HepG2 (cell line): Measurements from ENCODE around the gene RBM43. TPM values are rescaled to one million over a fixed set of nuclear protein-coding genes. Genes with fewer than 3 reads are reported as not detected.
A peak's percentile ranks its signal among the peaks of the same experiment; 100 is the strongest.

ENCODE experiments used
- ARID4A ChIP-seq: sonication (generic); formaldehyde crosslinking; IDR thresholded peaks from 2 replicates; pipeline ENCODE4 v1.5.0; 2020; ENCODE audit warnings: mild to moderate bottlenecking, missing genetic modification reagents, borderline replicate concordance
- ATF7 ChIP-seq, 2 experiments: fragments of 450-650 bp in 1 of 2; sonication (generic) in 1 of 2; formaldehyde crosslinking in 1 of 2; IDR thresholded peaks; 2 replicates each; pipeline versions ENCODE4 v1.4.0 to v1.6.1; 2016 to 2020; ENCODE audit warnings: antibody characterized with exemption in 1 of 2, mild to moderate bottlenecking in 1 of 2, missing genetic modification reagents in 1 of 2
- HDAC1 ChIP-seq: sonication (generic); formaldehyde crosslinking; IDR thresholded peaks from 2 replicates; pipeline ENCODE4 v1.5.1; 2020; ENCODE audit warnings: mild to moderate bottlenecking, missing genetic modification reagents
- HINFP ChIP-seq: sonication (generic); formaldehyde crosslinking; IDR thresholded peaks from 2 replicates; pipeline ENCODE4 v1.4.0; 2020; ENCODE audit warnings: low read depth, mild to moderate bottlenecking, missing genetic modification reagents
- KDM1A ChIP-seq: IDR thresholded peaks from 2 replicates; pipeline ENCODE4 v1.6.1; 2016; ENCODE audit warnings: missing compliant biosample characterization
- MAX ChIP-seq: IDR thresholded peaks from 2 replicates; pipeline ENCODE4 v1.6.1; 2012; ENCODE audit warnings: inconsistent platforms
- MEIS1 ChIP-seq: sonication (generic); formaldehyde crosslinking; IDR thresholded peaks from 2 replicates; pipeline ENCODE4 v1.9.0; 2021; ENCODE audit warnings: mild to moderate bottlenecking, missing genetic modification reagents, moderate library complexity, borderline replicate concordance
- NR2C2 ChIP-seq: sonication (generic); formaldehyde crosslinking; IDR thresholded peaks from 2 replicates; pipeline ENCODE4 v1.4.0; 2020; ENCODE audit warnings: missing genetic modification reagents, mild to moderate bottlenecking, moderate library complexity, borderline replicate concordance
- SATB2 ChIP-seq: sonication (generic); formaldehyde crosslinking; IDR thresholded peaks from 2 replicates; pipeline ENCODE4 v1.5.0; 2020; ENCODE audit warnings: missing genetic modification reagents
- TIGD3 ChIP-seq: sonication (generic); formaldehyde crosslinking; IDR thresholded peaks from 2 replicates; pipeline ENCODE4 v1.5.1; 2020; ENCODE audit warnings: mild to moderate bottlenecking, missing genetic modification reagents, borderline replicate concordance
- ZBTB37 ChIP-seq: sonication (generic); formaldehyde crosslinking; IDR thresholded peaks from 2 replicates; pipeline ENCODE4 v1.4.0; 2020; ENCODE audit warnings: mild to moderate bottlenecking, missing genetic modification reagents
- ZNF18 ChIP-seq: sonication (generic); formaldehyde crosslinking; IDR thresholded peaks from 2 replicates; pipeline ENCODE4 v1.8.0; 2022; ENCODE audit warnings: mild to moderate bottlenecking, missing genetic modification reagents; ENCODE audit not compliant: insufficient replicate concordance
- ZNF383 ChIP-seq: sonication (generic); formaldehyde crosslinking; IDR thresholded peaks from 2 replicates; pipeline ENCODE4 v1.4.0; 2020; ENCODE audit warnings: missing genetic modification reagents, mild to moderate bottlenecking, borderline replicate concordance
- ZNF660 ChIP-seq: sonication (generic); formaldehyde crosslinking; IDR thresholded peaks from 2 replicates; pipeline ENCODE4 v1.5.1; 2020; ENCODE audit warnings: mild to moderate bottlenecking, low read depth, missing genetic modification reagents, borderline replicate concordance
- ZNF766 ChIP-seq: sonication (generic); formaldehyde crosslinking; IDR thresholded peaks from 2 replicates; pipeline ENCODE4 v1.5.0; 2020; ENCODE audit warnings: missing genetic modification reagents, borderline replicate concordance
- ZNF879 ChIP-seq: sonication (generic); formaldehyde crosslinking; IDR thresholded peaks from 2 replicates; pipeline ENCODE4 v1.8.1; 2023; ENCODE audit warnings: missing genetic modification reagents
- ZSCAN22 ChIP-seq: sonication (generic); formaldehyde crosslinking; IDR thresholded peaks from 2 replicates; pipeline ENCODE4 v1.4.0; 2020; ENCODE audit warnings: mild to moderate bottlenecking, missing genetic modification reagents
- polyA plus RNA-seq, 8 experiments: library from polyadenylated mRNA; depleted of rRNA in 3 of 8; stranded (reverse) in 7 of 8; unstranded in 1 of 8; fragments of >200 nt; fragmentation: Illumina TruSeq in 4 of 8; extraction: Trizol in 4 of 8; gene quantifications; 2 replicates each; pipeline versions ENCODE4 v1.2.1 to v1.2.3, GENCODE V29; 2011 to 2016; ENCODE audit warnings: low read depth in 4 of 8, missing spikeins in 1 of 8, mixed read lengths in 1 of 8; ENCODE audit not compliant: insufficient read depth in 1 of 8
- total RNA-seq, 5 experiments: library from RNA; depleted of rRNA; stranded (reverse); fragments of >200 nt; fragmentation: Illumina TruSeq; extraction: Trizol; gene quantifications; 2 replicates each; pipeline ENCODE4 v1.2.3, GENCODE V29; 2016; ENCODE audit warnings: low read depth in 1 of 5

Gene RBM43
- total and polyA plus RNA-seq, 2 of the 13 experiments (the other 11 are each of a cell fraction or from before 2014, with no cell fraction given): 0.31 to 0.70 TPM

GRCh38 chr2:151261231-151261976, at the start of gene RBM43 (continued):
- TF ChIP-seq ARID4A (CRISPR knock-in tag) (peak; percentile 70; the same call in 1 of the 2 replicates), ATF7 (IDR thresholded peaks at IDR 0.05) (no peak), ATF7 (CRISPR knock-in tag; IDR thresholded peaks at IDR 0.05) (peak; percentile 33; the same call in 1 of the 2 replicates), ZNF18 (peak; percentile 76), HINFP (peak; percentile 11), NR2C2 (CRISPR knock-in tag) (0 out of 2 replicates have a peak, but pooled peaks have one; percentile 41), TIGD3 (CRISPR knock-in tag) (no peak), ZNF660 (CRISPR knock-in tag) (no peak), KDM1A (CRISPR knock-in tag) (peak; percentile 5; the same call in 1 of the 2 replicates), ZNF766 (CRISPR knock-in tag) (peak; percentile 36; the same call in 1 of the 2 replicates), MAX (peak; percentile 66), MEIS1 (CRISPR knock-in tag) (0 out of 2 replicates have a peak, but pooled peaks have one; percentile 67), HDAC1 (CRISPR knock-in tag) (peak; percentile 46; the same call in 1 of the 2 replicates), ZBTB37 (no peak), ZNF879 (CRISPR knock-in tag) (peak; percentile 86; the same call in 1 of the 2 replicates), ZSCAN22 (CRISPR knock-in tag) (no peak), ZNF383 (CRISPR knock-in tag) (no peak), SATB2 (CRISPR knock-in tag) (0 out of 2 replicates have a peak, but pooled peaks have one; percentile 27)
